Suprapubic skin (tissue), 4 donors: ENCODE results near the gene TEX36.

Experiments used
- POLR2A ChIP-seq, 2 donors: fragments of 450-650 bp; IDR thresholded peaks; one replicate each; pipeline ENCODE4 v1.6.1; 2017; ENCODE audit warnings: antibody characterized with exemption in 2 of 2, mild to moderate bottlenecking in 2 of 2, moderate library complexity in 2 of 2
- POLR2AphosphoS5 ChIP-seq, 3 donors: sonication (generic); formaldehyde crosslinking; IDR thresholded peaks; one replicate each; pipeline ENCODE4 v1.6.1; 2017; ENCODE audit warnings: antibody characterized with exemption in 3 of 3
- TF ChIP-seq, protein P1 (sequence below), 2 donors: fragments of 200-600 bp in 1 of 2; fragments of 450-650 bp in 1 of 2; sonication (generic) in 1 of 2; IDR thresholded peaks; one replicate each; pipeline ENCODE4 v1.5.1; 2016 to 2019; ENCODE audit warnings: antibody characterized with exemption in 2 of 2, mild to moderate bottlenecking in 1 of 2, moderate library complexity in 1 of 2

GRCh38 chr10:125639846-125640245, 43.1 kb downstream of the TEX36 start:
- TF ChIP-seq, protein P1, sequence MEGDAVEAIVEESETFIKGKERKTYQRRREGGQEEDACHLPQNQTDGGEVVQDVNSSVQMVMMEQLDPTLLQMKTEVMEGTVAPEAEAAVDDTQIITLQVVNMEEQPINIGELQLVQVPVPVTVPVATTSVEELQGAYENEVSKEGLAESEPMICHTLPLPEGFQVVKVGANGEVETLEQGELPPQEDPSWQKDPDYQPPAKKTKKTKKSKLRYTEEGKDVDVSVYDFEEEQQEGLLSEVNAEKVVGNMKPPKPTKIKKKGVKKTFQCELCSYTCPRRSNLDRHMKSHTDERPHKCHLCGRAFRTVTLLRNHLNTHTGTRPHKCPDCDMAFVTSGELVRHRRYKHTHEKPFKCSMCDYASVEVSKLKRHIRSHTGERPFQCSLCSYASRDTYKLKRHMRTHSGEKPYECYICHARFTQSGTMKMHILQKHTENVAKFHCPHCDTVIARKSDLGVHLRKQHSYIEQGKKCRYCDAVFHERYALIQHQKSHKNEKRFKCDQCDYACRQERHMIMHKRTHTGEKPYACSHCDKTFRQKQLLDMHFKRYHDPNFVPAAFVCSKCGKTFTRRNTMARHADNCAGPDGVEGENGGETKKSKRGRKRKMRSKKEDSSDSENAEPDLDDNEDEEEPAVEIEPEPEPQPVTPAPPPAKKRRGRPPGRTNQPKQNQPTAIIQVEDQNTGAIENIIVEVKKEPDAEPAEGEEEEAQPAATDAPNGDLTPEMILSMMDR (IDR thresholded peaks at IDR 0.05) = no peak
- TF ChIP-seq POLR2A (IDR thresholded peaks at IDR 0.05) = no peak
- TF ChIP-seq POLR2AphosphoS5 (IDR thresholded peaks at IDR 0.05) = no peak
